ENCODE measurements around the gene CD9. TPM values are rescaled to one million over a fixed set of nuclear protein-coding genes. Genes with fewer than 3 reads are reported as not detected.

CD9 gene
- total and polyA plus RNA-seq, 2 donors (not counting 1 experiment from before 2014, with no cell fraction given) = 520 to 856 TPM

GRCh38 chr12:6172086-6172485 lies 28.1 kb upstream of the CD9 start:
- Histone ChIP-seq H4K20me1 (ENCODE audit: control insufficient read depth, extremely low read depth, insufficient read depth, low read length) (no peaks in the 10 kb centered on the region), H3K4me3 (replicated peaks in 1 of 4; ENCODE audit: control extremely low read depth in 1 of 4, insufficient read depth in 1 of 4, low read depth in 3 of 4, low read length in 4 of 4) (no peak overlapping the region), H3K36me3 (ENCODE audit: control insufficient read depth, insufficient read depth, low read length) (no peaks in the 10 kb centered on the region), H3K4me1 (ENCODE audit: control insufficient read depth, extremely low read depth, insufficient read depth, low read length) (peaks cover 10% of the 10 kb centered on the region), H2AFZ (ENCODE audit: low read length) (no peak overlapping the region), H3K27ac (ENCODE audit: insufficient read depth, low read length) (no peak overlapping the region), H3K9me3 (ENCODE audit: control insufficient read depth, insufficient read depth, low read depth, low read length) (no peaks in the 10 kb centered on the region), H3K4me2 (ENCODE audit: extremely low read depth, insufficient read depth, low read length) (no peak overlapping the region), H3K27me3 (ENCODE audit: control insufficient read depth, insufficient read depth, low read length) (no peaks in the 10 kb centered on the region), H3K9ac (ENCODE audit: insufficient read depth, low read length) (no peak overlapping the region), H3K79me2 (ENCODE audit: control insufficient read depth, insufficient read depth, low read length) (no peaks in the 10 kb centered on the region)
- TF ChIP-seq, protein P1, sequence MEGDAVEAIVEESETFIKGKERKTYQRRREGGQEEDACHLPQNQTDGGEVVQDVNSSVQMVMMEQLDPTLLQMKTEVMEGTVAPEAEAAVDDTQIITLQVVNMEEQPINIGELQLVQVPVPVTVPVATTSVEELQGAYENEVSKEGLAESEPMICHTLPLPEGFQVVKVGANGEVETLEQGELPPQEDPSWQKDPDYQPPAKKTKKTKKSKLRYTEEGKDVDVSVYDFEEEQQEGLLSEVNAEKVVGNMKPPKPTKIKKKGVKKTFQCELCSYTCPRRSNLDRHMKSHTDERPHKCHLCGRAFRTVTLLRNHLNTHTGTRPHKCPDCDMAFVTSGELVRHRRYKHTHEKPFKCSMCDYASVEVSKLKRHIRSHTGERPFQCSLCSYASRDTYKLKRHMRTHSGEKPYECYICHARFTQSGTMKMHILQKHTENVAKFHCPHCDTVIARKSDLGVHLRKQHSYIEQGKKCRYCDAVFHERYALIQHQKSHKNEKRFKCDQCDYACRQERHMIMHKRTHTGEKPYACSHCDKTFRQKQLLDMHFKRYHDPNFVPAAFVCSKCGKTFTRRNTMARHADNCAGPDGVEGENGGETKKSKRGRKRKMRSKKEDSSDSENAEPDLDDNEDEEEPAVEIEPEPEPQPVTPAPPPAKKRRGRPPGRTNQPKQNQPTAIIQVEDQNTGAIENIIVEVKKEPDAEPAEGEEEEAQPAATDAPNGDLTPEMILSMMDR (conservative IDR thresholded peaks at IDR 0.05 in 1 of 2, IDR thresholded peaks at IDR 0.05 in 1 of 2; ENCODE audit: low read depth in 1 of 2, low read length in 2 of 2) = no peak
- no peak for TF ChIP-seq EZH2 (IDR thresholded peaks at IDR 0.05; ENCODE audit: low read length, missing control alignments)
- no peak for DNase-seq (ENCODE audit: low read depth in 2 of 2)

GRCh38 chr12:6172862-6173261 lies 27.3 kb upstream of the CD9 start:
- Histone ChIP-seq H4K20me1 (ENCODE audit: control insufficient read depth, extremely low read depth, insufficient read depth, low read length) (no peaks in the 10 kb centered on the region), H3K36me3 (ENCODE audit: control insufficient read depth, insufficient read depth, low read length) (no peaks in the 10 kb centered on the region), H3K4me2 (ENCODE audit: extremely low read depth, insufficient read depth, low read length) (no peak overlapping the region), H3K27me3 (ENCODE audit: control insufficient read depth, insufficient read depth, low read length) (no peaks in the 10 kb centered on the region), H3K79me2 (ENCODE audit: control insufficient read depth, insufficient read depth, low read length) (no peaks in the 10 kb centered on the region), H3K4me1 (ENCODE audit: control insufficient read depth, extremely low read depth, insufficient read depth, low read length) (peaks cover 4% of the 10 kb centered on the region), H3K9ac (ENCODE audit: insufficient read depth, low read length) (no peak overlapping the region), H3K9me3 (ENCODE audit: control insufficient read depth, insufficient read depth, low read depth, low read length) (no peaks in the 10 kb centered on the region), H3K27ac (ENCODE audit: insufficient read depth, low read length) (no peak overlapping the region), H3K4me3 (replicated peaks in 1 of 4; ENCODE audit: control extremely low read depth in 1 of 4, insufficient read depth in 1 of 4, low read depth in 3 of 4, low read length in 4 of 4) (no peak overlapping the region), H2AFZ (ENCODE audit: low read length) (no peak overlapping the region)
- no peak for DNase-seq (ENCODE audit: low read depth in 2 of 2)
- TF ChIP-seq, protein P1 (conservative IDR thresholded peaks at IDR 0.05 in 1 of 2, IDR thresholded peaks at IDR 0.05 in 1 of 2; ENCODE audit: low read depth in 1 of 2, low read length in 2 of 2) = no peak
- no peak for TF ChIP-seq EZH2 (IDR thresholded peaks at IDR 0.05; ENCODE audit: low read length, missing control alignments)

- H3K4me1 ChIP-seq (ENCODE audit: control insufficient read depth, extremely low read depth, insufficient read depth, low read length) = peaks cover 32% of the 10 kb centered on the region
- H2AFZ ChIP-seq (ENCODE audit: low read length) = no peak overlapping the region
- TF ChIP-seq EZH2 (IDR thresholded peaks at IDR 0.05; ENCODE audit: low read length, missing control alignments) = no peak
- TF ChIP-seq, protein P1 (conservative IDR thresholded peaks at IDR 0.05 in 1 of 2, IDR thresholded peaks at IDR 0.05 in 1 of 2; ENCODE audit: low read depth in 1 of 2, low read length in 2 of 2) = no peak
- no peaks in the 10 kb centered on the region for H3K36me3 ChIP-seq (ENCODE audit: control insufficient read depth, insufficient read depth, low read length)
- DNase-seq (ENCODE audit: low read depth in 2 of 2) = no peak
- no peaks in the 10 kb centered on the region for H4K20me1 ChIP-seq (ENCODE audit: control insufficient read depth, extremely low read depth, insufficient read depth, low read length)
- H3K27me3 ChIP-seq (ENCODE audit: control insufficient read depth, insufficient read depth, low read length) = no peaks in the 10 kb centered on the region
- no peak overlapping the region for H3K4me3 ChIP-seq (replicated peaks in 1 of 4; ENCODE audit: control extremely low read depth in 1 of 4, insufficient read depth in 1 of 4, low read depth in 3 of 4, low read length in 4 of 4)
- H3K79me2 ChIP-seq (ENCODE audit: control insufficient read depth, insufficient read depth, low read length) = no peaks in the 10 kb centered on the region
- H3K4me2 ChIP-seq (ENCODE audit: extremely low read depth, insufficient read depth, low read length) = no peak overlapping the region
- H3K9ac ChIP-seq (ENCODE audit: insufficient read depth, low read length) = no peak overlapping the region
- H3K9me3 ChIP-seq (ENCODE audit: control insufficient read depth, insufficient read depth, low read depth, low read length) = no peaks in the 10 kb centered on the region
- no peak overlapping the region for H3K27ac ChIP-seq (ENCODE audit: insufficient read depth, low read length)
These were observed 22.4 kb upstream of the CD9 start for GRCh38 chr12:6177642-6178358.

Data from fibroblast of lung (primary cell).